Nephron (organoid): ENCODE results near the gene KRTAP9-9.
A peak's percentile ranks its signal among the peaks of the same experiment; 100 is the strongest.

Experiments
- H3K27ac Mint-ChIP-seq, 3 experiments: 2 replicates each; pipeline ENCODE4 v1.8.0; 2020; ENCODE audit warnings: mixed read lengths in 3 of 3, mild to moderate bottlenecking in 2 of 3, moderate library complexity in 1 of 3
- H3K27me3 Mint-ChIP-seq: 2 replicates; pipeline ENCODE4 v1.8.0; 2021; ENCODE audit warnings: low read depth, mild to moderate bottlenecking, moderate library complexity, mixed read lengths
- H3K36me3 Mint-ChIP-seq: 2 replicates; pipeline ENCODE4 v1.8.0; 2020; ENCODE audit warnings: low read depth, mixed read lengths
- H3K4me1 Mint-ChIP-seq: 2 replicates; pipeline ENCODE4 v1.8.0; 2020; ENCODE audit warnings: mixed read lengths
- H3K4me3 Mint-ChIP-seq, 3 experiments: 2 replicates each; pipeline ENCODE4 v1.8.0; 2020; ENCODE audit warnings: mild to moderate bottlenecking in 3 of 3, mixed read lengths in 3 of 3, moderate library complexity in 2 of 3
- H3K9me3 Mint-ChIP-seq: 2 replicates; pipeline ENCODE4 v1.8.0; 2020; ENCODE audit warnings: mixed read lengths
- CTCF ChIP-seq, 3 experiments: fragments of 200-600 bp; sonication (generic); IDR thresholded peaks; one replicate each; pipeline ENCODE4 v1.5.0; 2021; ENCODE audit warnings: antibody characterized with exemption in 3 of 3; ENCODE audit not compliant: unreplicated experiment in 3 of 3

Gene KRTAP9-9

GRCh38 chr17:41284546-41284945, 29.4 kb downstream of the KRTAP9-9 start:
- Mint-ChIP-seq H3K4me1 (peaks cover 4% of the 10 kb centered on the region), H3K27ac (no peak overlapping the region), H3K4me3 (no peak overlapping the region), H3K9me3 (peaks cover 6% of the 10 kb centered on the region), H3K27me3 (no peaks in the 10 kb centered on the region), H3K36me3 (no peaks in the 10 kb centered on the region)
- TF ChIP-seq CTCF (IDR thresholded peaks at IDR 0.05; ENCODE audit: unreplicated experiment in 3 of 3) = no peak

- Mint-ChIP-seq H3K9me3 (no peaks in the 10 kb centered on the region), H3K36me3 (no peaks in the 10 kb centered on the region), H3K27me3 (peaks cover 4% of the 10 kb centered on the region), H3K4me3 (no peak overlapping the region), H3K4me1 (peaks cover 4% of the 10 kb centered on the region), H3K27ac (no peak overlapping the region)
- no peak for TF ChIP-seq CTCF (IDR thresholded peaks at IDR 0.05; ENCODE audit: unreplicated experiment in 3 of 3)
These were observed 31.9 kb downstream of the KRTAP9-9 start for GRCh38 chr17:41287050-41287449.

- Mint-ChIP-seq H3K36me3 (no peaks in the 10 kb centered on the region), H3K27ac (peak overlapping the region in 1 of 3 experiments; percentile 7), H3K27me3 (peaks cover 8% of the 10 kb centered on the region), H3K4me1 (peaks cover 5% of the 10 kb centered on the region), H3K9me3 (no peaks in the 10 kb centered on the region), H3K4me3 (no peak overlapping the region)
- TF ChIP-seq CTCF (IDR thresholded peaks at IDR 0.05; ENCODE audit: unreplicated experiment in 3 of 3) = no peak
These were observed 38.8 kb downstream of the KRTAP9-9 start for GRCh38 chr17:41294016-41294415.

GRCh38 chr17:41296846-41297245, 41.7 kb downstream of the KRTAP9-9 start:
- peak overlapping the region in 1 of 3 experiments; percentile 8 for H3K27ac Mint-ChIP-seq
- no peak for TF ChIP-seq CTCF (IDR thresholded peaks at IDR 0.05; ENCODE audit: unreplicated experiment in 3 of 3)
- H3K27me3 Mint-ChIP-seq = peaks cover 8% of the 10 kb centered on the region
- H3K4me1 Mint-ChIP-seq = peaks cover 5% of the 10 kb centered on the region
- peaks cover 3% of the 10 kb centered on the region for H3K9me3 Mint-ChIP-seq
- H3K36me3 Mint-ChIP-seq = no peaks in the 10 kb centered on the region
- no peak overlapping the region for H3K4me3 Mint-ChIP-seq

GRCh38 chr17:41298458-41299135, 43.4 kb downstream of the KRTAP9-9 start:
- peaks cover 3% of the 10 kb centered on the region for H3K9me3 Mint-ChIP-seq
- no peaks in the 10 kb centered on the region for H3K36me3 Mint-ChIP-seq
- H3K4me3 Mint-ChIP-seq = no peak overlapping the region
- no peak overlapping the region for H3K27ac Mint-ChIP-seq
- H3K4me1 Mint-ChIP-seq = peaks cover 5% of the 10 kb centered on the region
- TF ChIP-seq CTCF (IDR thresholded peaks at IDR 0.05; ENCODE audit: unreplicated experiment in 3 of 3) = no peak
- peaks cover 7% of the 10 kb centered on the region for H3K27me3 Mint-ChIP-seq

GRCh38 chr17:41301204-41301790, 46.1 kb downstream of the KRTAP9-9 start:
- H3K27ac Mint-ChIP-seq = no peak overlapping the region
- H3K36me3 Mint-ChIP-seq = no peaks in the 10 kb centered on the region
- no peak overlapping the region for H3K4me3 Mint-ChIP-seq
- peaks cover 3% of the 10 kb centered on the region for H3K9me3 Mint-ChIP-seq
- H3K4me1 Mint-ChIP-seq = peaks cover 5% of the 10 kb centered on the region
- H3K27me3 Mint-ChIP-seq = peaks cover 4% of the 10 kb centered on the region
- no peak for TF ChIP-seq CTCF (IDR thresholded peaks at IDR 0.05; ENCODE audit: unreplicated experiment in 3 of 3)
